NCI-H526 treated with DMSO at 0.1 percent for 48 hours (cell line): ENCODE data around the gene ENG.
"Not testable (repeated sequence)": the region's sequence is repeated elsewhere in the genome, so short reads cannot be mapped to it uniquely, and the experiment has no call there.

Source experiments
- DNase-seq: peaks from one replicate; lab custom pipeline; 2025; lab: John Stamatoyannopoulos, UW

ENG gene

GRCh38 chr9:127865645-127866464 is 11.4 kb upstream of the ENG start:
- DNase-seq, result no peak

DNA sequence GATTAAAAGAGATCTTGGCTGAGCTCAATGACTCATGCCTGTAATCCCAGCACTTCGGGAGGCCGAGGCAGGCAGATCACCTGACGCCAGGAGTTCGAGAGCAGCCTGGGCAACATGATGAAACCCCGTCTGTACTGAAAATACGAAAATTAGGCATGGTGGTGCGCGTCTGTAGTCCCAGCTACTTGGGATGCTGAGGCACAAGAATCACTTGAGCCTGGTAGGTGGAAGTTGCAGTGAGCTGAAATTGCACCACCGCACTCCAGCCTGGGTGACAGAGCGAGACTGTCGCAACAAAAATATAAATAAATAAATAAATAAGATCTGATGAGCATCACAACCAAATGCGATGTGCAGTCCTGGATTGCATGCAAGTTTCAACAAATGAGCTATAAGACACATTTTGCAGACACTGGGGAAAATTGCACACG is 8.7 kb upstream of the ENG start:
- no peak for DNase-seq

DNA sequence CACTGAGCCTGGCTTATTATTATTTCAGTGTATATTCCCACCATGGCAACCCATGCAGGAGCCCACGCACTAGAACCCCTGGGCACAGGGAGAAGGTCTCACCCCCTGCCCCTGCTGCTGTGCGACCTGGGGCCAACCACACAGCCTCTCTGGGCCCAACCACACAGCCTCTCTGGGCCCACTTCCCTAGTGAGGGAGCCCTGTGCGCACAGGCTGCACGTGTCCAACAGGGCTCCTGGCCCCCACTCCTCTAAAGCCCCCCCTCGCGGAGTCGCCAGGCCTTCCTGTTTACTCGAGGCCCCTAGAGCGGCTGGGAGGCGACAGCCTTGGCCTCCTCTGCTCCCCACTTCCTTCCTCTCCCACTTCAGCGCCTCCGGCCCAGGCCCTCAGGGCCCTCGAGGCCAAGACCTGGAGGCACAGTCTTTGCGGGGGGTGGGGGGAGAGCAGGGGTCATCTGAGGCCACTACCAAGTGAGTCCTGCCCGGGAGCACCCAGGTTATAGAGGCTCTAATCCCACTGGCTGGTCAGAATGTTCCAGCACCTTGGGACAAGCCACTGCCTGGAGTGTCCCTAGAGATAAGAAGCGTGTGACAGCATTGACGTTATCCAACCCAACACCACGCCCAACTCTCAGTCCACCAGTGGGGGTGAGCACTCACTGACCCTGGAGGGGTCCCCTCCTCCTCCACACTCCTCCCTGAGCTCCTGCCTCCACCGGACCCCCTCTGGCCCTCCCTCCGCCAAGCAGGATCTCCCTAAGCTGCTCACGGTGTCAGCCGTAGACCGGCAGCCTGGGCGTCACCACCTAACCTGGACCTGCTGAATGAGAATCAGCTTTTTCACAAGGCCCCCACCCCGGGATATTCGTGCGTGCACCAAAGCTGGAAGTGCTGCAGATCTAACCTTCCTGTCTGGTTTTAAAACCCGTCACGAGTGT is 7.9 kb upstream of the ENG start:
- no peak for DNase-seq

- no peak for DNase-seq
Observed at GRCh38 chr9:127860779-127861178, 6.3 kb upstream of the ENG start.

GRCh38 chr9:127860260-127860659 is 5.8 kb upstream of the ENG start:
- no peak for DNase-seq

- no peak for DNase-seq
Observed at GRCh38 chr9:127858041-127858512, 3.6 kb upstream of the ENG start.

GRCh38 chr9:127857278-127857677 is 2.8 kb upstream of the ENG start:
- DNase-seq, result no peak

GRCh38 chr9:127856729-127857116 is 2.3 kb upstream of the ENG start:
- DNase-seq, result no peak

DNA sequence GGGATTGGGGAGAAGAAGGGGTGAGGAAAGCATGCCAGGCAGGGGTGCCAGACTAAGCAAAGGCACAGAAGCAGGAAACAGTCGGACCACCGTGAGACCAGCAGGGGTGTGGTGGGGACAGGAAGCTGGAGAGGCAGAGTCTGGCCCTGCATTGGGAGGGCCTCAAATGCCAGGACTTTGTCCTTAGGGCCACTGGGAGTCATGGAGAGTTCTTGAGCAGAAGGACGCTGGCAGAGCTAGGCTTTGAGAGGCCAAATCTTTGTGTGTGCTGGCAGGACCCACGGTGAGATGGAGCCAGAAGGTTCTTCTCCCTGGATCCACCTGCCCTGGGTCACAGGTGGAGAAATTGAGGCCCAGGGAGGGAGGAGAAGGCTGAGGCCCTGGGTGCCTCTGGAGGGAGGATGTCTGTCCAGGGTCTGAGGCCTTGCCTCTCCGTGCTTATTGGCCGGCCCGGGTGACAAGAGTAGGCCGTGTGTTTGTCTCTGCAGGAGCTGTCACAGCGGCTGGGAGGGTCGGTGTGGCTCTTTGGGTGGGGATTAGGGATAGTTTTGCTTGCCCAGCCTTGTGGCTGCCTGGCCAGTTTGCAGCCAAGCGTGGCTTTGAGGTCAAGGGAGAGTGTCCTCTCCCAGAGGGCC is 1.8 kb upstream of the ENG start:
- DNase-seq, result no peak

GRCh38 chr9:127855522-127855921 is 1.1 kb upstream of the ENG start:
- DNase-seq, result no peak

GRCh38 chr9:127854960-127855359 is 502 bp upstream of the ENG start:
- DNase-seq, result no peak

- DNase-seq, result no peak
Observed at GRCh38 chr9:127853312-127854183, 910 bp downstream of the ENG start.

- DNase-seq, result no peak
Observed at GRCh38 chr9:127852829-127853228, 1.6 kb downstream of the ENG start.

GRCh38 chr9:127850286-127850830 is 4.1 kb downstream of the ENG start:
- DNase-seq, result no peak

DNA sequence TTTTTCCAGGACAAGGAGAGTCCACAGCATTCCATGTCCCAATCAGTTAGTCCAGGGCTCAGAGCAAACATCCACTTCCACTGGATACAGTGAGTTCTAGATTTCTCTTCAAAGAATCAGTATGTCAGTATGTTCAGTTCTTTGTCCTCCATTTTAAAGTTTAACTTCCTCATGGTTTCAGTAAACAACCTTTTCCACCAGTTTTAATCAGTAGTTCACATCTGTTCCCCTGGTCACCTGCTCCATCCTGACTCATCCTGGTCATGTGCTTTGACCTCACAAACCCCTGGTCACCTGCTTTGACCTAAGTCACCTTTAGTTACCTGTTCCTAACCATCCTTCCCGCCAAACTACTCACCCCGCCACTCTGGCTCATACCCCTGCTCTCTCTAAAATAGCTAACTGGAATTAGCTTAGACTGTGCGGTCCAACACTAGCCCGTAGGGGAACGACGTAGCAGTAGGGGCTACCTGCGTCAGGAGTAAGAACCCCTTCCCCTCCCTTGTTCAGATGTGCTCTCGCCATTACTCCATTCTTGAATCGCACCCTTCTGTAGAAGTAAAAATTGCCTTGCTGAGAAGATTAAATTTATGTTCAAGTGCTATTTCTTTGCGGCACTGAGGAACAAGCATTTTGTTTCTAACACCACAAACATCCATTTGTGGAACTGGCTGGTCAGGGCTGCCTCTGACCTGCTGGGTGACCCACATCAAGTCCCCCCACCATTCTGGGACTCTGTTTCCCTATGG is 5.5 kb downstream of the ENG start:
- DNase-seq, result no peak

- no peak for DNase-seq
Observed at GRCh38 chr9:127847833-127848755, 6.4 kb downstream of the ENG start.

GRCh38 chr9:127847178-127847510 is 7.3 kb downstream of the ENG start:
- DNase-seq, result no peak

DNA sequence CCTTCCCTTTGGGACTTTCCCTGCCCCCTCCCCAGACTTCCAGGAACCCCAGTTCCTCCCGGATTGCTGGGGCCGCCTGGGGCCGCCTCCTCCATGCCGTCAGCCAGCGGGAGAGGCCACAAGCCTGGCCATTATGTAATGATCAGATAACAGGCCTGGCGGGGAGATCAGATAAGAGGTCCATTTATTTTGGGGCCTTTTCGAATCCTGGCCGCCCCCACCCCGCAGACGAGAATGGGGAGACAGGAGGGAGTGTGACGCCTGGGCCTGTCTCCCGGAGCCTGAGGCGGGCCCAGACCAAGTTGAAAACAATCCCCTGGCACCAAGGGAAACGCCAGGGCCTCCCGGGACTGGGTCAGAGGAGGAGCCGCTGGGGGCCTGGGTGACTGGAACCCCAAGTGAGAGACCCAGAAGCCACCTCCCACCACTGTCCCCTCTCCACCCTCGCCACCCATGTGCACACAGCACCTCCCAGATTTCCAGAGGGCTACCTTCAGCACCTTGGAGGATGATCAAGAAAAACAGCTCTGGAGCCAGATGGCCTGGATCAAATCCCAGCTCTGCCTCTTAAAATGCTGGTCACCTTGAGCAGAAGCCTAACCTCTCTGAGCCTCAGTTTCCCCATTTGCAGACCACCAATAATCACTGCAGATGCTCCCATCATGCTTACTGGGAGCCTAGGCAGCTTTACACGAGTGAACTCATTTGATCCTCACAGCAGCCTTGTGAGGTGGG is 7.8 kb downstream of the ENG start:
- DNase-seq, result no peak

GRCh38 chr9:127845619-127846018 is 8.8 kb downstream of the ENG start:
- DNase-seq, result not testable (repeated sequence)
